D721Med (cell line): ENCODE data around the gene RPS6KA6.

Experiments used
- DNase-seq: peaks from one replicate; pipeline ENCODE4 v3.0.0; 2011; ENCODE audit warnings: low spot score; ENCODE audit not compliant: insufficient read length
- FAIRE-seq: peaks from 2 replicates; lab custom pipeline; 2011; peaks lifted over from hg19 to GRCh38; lab: Jason Lieb, UNC
- TF ChIP-seq, protein P1 (sequence below): IDR thresholded peaks from 2 replicates; pipeline ENCODE4 v1.5.1; 2012; ENCODE audit warnings: mild to moderate bottlenecking, control low read depth; ENCODE audit not compliant: insufficient read depth; ENCODE audit errors: missing control alignments

Gene RPS6KA6

DNA sequence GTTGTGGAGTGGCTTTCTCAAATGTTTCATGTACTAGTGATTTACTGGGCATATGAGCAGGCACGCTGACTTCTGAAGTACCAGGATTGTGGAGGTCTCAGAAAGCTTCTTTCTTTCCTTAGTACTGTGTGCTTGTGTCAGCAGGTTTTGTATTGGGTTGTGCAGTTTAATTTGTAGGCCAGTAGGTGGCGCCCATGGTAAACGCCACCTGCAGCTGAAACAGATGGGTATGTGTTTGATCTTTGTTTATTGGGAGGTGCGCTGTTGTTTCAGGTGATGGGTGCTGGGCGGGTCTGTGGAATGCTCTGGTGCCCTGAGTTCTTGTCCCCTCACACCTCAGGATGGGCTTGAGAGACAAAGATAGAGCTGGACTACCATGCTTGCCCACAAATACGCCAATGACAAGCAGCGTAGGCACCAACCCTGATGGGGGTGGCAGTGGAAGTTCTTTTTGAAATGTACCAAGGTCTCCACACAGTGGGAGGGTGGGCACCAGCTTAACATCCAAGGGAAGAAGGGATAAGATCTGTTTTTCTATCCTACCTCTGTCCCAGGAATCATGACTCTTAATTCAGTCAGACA is 141.5 kb downstream of the RPS6KA6 start:
- FAIRE-seq (peak; percentile 44), DNase-seq (no peak)
- TF ChIP-seq, protein P1, sequence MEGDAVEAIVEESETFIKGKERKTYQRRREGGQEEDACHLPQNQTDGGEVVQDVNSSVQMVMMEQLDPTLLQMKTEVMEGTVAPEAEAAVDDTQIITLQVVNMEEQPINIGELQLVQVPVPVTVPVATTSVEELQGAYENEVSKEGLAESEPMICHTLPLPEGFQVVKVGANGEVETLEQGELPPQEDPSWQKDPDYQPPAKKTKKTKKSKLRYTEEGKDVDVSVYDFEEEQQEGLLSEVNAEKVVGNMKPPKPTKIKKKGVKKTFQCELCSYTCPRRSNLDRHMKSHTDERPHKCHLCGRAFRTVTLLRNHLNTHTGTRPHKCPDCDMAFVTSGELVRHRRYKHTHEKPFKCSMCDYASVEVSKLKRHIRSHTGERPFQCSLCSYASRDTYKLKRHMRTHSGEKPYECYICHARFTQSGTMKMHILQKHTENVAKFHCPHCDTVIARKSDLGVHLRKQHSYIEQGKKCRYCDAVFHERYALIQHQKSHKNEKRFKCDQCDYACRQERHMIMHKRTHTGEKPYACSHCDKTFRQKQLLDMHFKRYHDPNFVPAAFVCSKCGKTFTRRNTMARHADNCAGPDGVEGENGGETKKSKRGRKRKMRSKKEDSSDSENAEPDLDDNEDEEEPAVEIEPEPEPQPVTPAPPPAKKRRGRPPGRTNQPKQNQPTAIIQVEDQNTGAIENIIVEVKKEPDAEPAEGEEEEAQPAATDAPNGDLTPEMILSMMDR, result peak; percentile 59

DNA sequence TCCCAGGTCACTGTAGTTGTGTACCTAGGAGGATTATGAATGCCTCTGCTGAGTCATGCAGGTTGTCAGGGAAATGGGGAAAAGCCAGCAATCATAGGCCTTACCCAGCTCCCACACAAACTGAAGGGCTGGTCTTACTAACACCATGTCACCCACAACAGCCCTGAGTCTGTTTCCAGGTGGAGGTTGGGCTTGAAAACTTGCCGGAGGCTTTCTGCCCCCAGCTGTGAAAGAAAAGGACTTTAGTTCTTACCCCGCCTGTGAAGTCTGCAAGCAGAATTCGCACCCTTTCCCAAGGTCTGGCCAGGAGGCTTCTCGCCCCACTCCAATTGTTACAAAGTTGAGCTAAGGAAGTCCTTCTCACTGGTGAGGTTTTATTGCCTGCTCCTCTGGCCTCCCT is 143.9 kb downstream of the RPS6KA6 start:
- TF ChIP-seq, protein P1, result no peak
- DNase-seq, result no peak
- FAIRE-seq, result no peak
